Stomach smooth muscle (tissue), 2 donors: Measurements from ENCODE around the gene BRMS1.

ENCODE experiments used
- H3K27ac ChIP-seq: one replicate; pipeline ENCODE4 v1.7.0; 2013; ENCODE audit warnings: mild to moderate bottlenecking, low read length, inconsistent platforms
- H3K27me3 ChIP-seq, 2 donors: one replicate each; pipeline ENCODE4 v1.7.0; 2013; ENCODE audit warnings: low read length in 2 of 2; ENCODE audit not compliant: insufficient read depth in 2 of 2, control insufficient read depth in 1 of 2
- H3K36me3 ChIP-seq, 2 donors: one replicate each; pipeline ENCODE4 v1.7.0; 2013; ENCODE audit warnings: low read length in 2 of 2; ENCODE audit not compliant: control insufficient read depth in 2 of 2, insufficient read depth in 2 of 2
- H3K4me1 ChIP-seq: one replicate; pipeline ENCODE4 v1.7.0; 2013; ENCODE audit warnings: low read length; ENCODE audit not compliant: control insufficient read depth, insufficient read depth
- H3K4me3 ChIP-seq, 2 donors: one replicate each; pipeline ENCODE4 v1.7.0; 2013; ENCODE audit warnings: low read length in 2 of 2
- H3K9ac ChIP-seq, 2 donors: one replicate each; pipeline ENCODE4 v1.7.0; 2013; ENCODE audit warnings: low read length in 2 of 2, mild to moderate bottlenecking in 1 of 2
- H3K9me3 ChIP-seq, 2 donors: one replicate each; pipeline ENCODE4 v1.7.0; 2013; ENCODE audit warnings: low read length in 2 of 2; ENCODE audit not compliant: control insufficient read depth in 2 of 2
- donor health status: healthy.
- donor health status: Pancreatic carcinoma.

The BRMS1 gene

GRCh38 chr11:66335531-66336233, 9.2 kb downstream of the BRMS1 start:
- Histone ChIP-seq H3K27me3 (no peaks in the 10 kb centered on the region), H3K9me3 (no peaks in the 10 kb centered on the region), H3K4me3 (peak overlapping the region; percentile 73 to 77), H3K9ac (peak overlapping the region; percentile 57 to 72), H3K4me1 (peaks cover 22% of the 10 kb centered on the region), H3K27ac (peak overlapping the region; percentile 55), H3K36me3 (peaks cover 18 to 21% of the 10 kb centered on the region in 2 donors)

GRCh38 chr11:66334605-66335442, 10.1 kb downstream of the BRMS1 start:
- Histone ChIP-seq H3K9ac (no peak overlapping the region), H3K36me3 (peaks cover 11 to 12% of the 10 kb centered on the region in 2 donors), H3K4me3 (peak overlapping the region; percentile 73 to 77)

GRCh38 chr11:66333896-66334604, 10.9 kb downstream of the BRMS1 start:
- no peaks in the 10 kb centered on the region for H3K9me3 ChIP-seq
- peaks cover 5 to 8% of the 10 kb centered on the region in 2 donors for H3K36me3 ChIP-seq
- H3K27me3 ChIP-seq = no peaks in the 10 kb centered on the region
- H3K27ac ChIP-seq = no peak overlapping the region
- peaks cover 22% of the 10 kb centered on the region for H3K4me1 ChIP-seq
- no peak overlapping the region for H3K9ac ChIP-seq
- H3K4me3 ChIP-seq = no peak overlapping the region

More at GRCh38 chr11:66334605-66335442, 10.1 kb downstream of the BRMS1 start:
- H3K4me1 ChIP-seq = peaks cover 22% of the 10 kb centered on the region
- no peak overlapping the region for H3K27ac ChIP-seq
- no peaks in the 10 kb centered on the region for H3K27me3 ChIP-seq
- no peaks in the 10 kb centered on the region for H3K9me3 ChIP-seq

GRCh38 chr11:66333220-66333877, 11.6 kb downstream of the BRMS1 start:
- Histone ChIP-seq H3K9ac (no peak overlapping the region), H3K27ac (no peak overlapping the region), H3K4me1 (peaks cover 27% of the 10 kb centered on the region), H3K4me3 (no peak overlapping the region), H3K9me3 (no peaks in the 10 kb centered on the region), H3K36me3 (peaks cover 4 to 6% of the 10 kb centered on the region in 2 donors), H3K27me3 (no peaks in the 10 kb centered on the region)

- no peak overlapping the region for H3K4me3 ChIP-seq
- H3K36me3 ChIP-seq = peaks cover 4 to 5% of the 10 kb centered on the region in 2 donors
- H3K9ac ChIP-seq = no peak overlapping the region
- H3K9me3 ChIP-seq = no peaks in the 10 kb centered on the region
- peaks cover 34% of the 10 kb centered on the region for H3K4me1 ChIP-seq
- H3K27ac ChIP-seq = no peak overlapping the region
- no peaks in the 10 kb centered on the region for H3K27me3 ChIP-seq
Observed at GRCh38 chr11:66332371-66333219, 12.3 kb downstream of the BRMS1 start.

GRCh38 chr11:66331542-66332370, 13.1 kb downstream of the BRMS1 start:
- H3K27me3 ChIP-seq = no peaks in the 10 kb centered on the region
- no peaks in the 10 kb centered on the region for H3K9me3 ChIP-seq
- H3K4me3 ChIP-seq = no peak overlapping the region
- no peak overlapping the region for H3K27ac ChIP-seq
- no peak overlapping the region for H3K9ac ChIP-seq
- H3K4me1 ChIP-seq = peaks cover 38% of the 10 kb centered on the region
- peaks cover 0 to 4% of the 10 kb centered on the region in 2 donors for H3K36me3 ChIP-seq

GRCh38 chr11:66330931-66331330, 14.0 kb downstream of the BRMS1 start:
- Histone ChIP-seq H3K4me1 (peaks cover 39% of the 10 kb centered on the region), H3K9me3 (no peaks in the 10 kb centered on the region), H3K4me3 (no peak overlapping the region), H3K27me3 (no peaks in the 10 kb centered on the region), H3K36me3 (peaks cover 0 to 4% of the 10 kb centered on the region in 2 donors), H3K27ac (no peak overlapping the region), H3K9ac (no peak overlapping the region)

GRCh38 chr11:66329165-66329673, 15.7 kb downstream of the BRMS1 start:
- Histone ChIP-seq H3K27ac (no peak overlapping the region), H3K4me1 (peaks cover 33% of the 10 kb centered on the region), H3K4me3 (no peak overlapping the region), H3K36me3 (peaks cover 0 to 4% of the 10 kb centered on the region in 2 donors), H3K9ac (no peak overlapping the region), H3K27me3 (no peaks in the 10 kb centered on the region), H3K9me3 (no peaks in the 10 kb centered on the region)
